Measurements from ENCODE around the gene AFDN.

The AFDN gene

DNA sequence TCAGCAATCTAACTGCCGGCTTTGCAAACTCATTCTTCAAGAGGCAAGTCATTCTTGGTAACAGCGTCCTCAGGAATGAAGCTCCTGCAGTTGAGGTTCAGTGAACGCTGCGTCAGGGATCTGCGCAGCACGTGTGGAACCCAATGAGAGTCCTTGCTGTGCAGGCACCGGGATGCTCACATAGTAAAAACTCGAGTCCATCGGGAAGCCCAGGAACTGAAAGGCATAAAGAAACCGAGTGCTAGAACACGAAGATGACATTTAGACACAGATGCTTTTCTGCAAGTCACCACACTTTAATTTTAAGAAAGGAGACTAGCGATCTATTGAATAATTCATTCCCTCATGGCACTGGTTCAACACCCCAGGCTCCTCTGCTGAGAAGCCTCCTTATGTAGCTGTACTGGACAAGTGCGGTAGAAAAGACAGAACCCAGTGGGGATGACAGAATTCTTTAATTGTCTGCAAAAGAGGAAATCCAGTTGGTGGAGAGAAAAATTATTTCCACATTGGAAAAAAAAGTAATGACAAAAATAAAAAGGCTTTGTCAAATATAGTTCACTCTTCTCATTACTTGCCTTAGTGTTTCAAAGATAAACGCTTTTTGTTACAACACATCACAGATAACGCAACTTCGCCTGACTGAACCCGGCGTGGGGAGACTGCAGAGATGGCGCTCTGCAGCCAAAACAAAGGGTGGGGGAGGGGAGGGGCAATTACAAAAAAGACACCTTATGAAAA is 1.9 kb upstream of the AFDN start:
- no peaks in the 10 kb centered on the region for H4K20me1 ChIP-seq (ENCODE audit: insufficient read depth, low read length, poor library complexity, severe bottlenecking)
- H3K9ac ChIP-seq (ENCODE audit: low read depth, low read length, poor library complexity, severe bottlenecking): no peak overlapping the region
- H3K4me1 ChIP-seq (ENCODE audit: insufficient read depth, low read length, poor library complexity, severe bottlenecking): no peaks in the 10 kb centered on the region
- H3F3A ChIP-seq (ENCODE audit: low read depth): no peaks in the 10 kb centered on the region
- no peaks in the 10 kb centered on the region for H3K79me2 ChIP-seq (ENCODE audit: insufficient read depth, low read length)
- TF ChIP-seq, protein P1, sequence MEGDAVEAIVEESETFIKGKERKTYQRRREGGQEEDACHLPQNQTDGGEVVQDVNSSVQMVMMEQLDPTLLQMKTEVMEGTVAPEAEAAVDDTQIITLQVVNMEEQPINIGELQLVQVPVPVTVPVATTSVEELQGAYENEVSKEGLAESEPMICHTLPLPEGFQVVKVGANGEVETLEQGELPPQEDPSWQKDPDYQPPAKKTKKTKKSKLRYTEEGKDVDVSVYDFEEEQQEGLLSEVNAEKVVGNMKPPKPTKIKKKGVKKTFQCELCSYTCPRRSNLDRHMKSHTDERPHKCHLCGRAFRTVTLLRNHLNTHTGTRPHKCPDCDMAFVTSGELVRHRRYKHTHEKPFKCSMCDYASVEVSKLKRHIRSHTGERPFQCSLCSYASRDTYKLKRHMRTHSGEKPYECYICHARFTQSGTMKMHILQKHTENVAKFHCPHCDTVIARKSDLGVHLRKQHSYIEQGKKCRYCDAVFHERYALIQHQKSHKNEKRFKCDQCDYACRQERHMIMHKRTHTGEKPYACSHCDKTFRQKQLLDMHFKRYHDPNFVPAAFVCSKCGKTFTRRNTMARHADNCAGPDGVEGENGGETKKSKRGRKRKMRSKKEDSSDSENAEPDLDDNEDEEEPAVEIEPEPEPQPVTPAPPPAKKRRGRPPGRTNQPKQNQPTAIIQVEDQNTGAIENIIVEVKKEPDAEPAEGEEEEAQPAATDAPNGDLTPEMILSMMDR (conservative IDR thresholded peaks at IDR 0.05; ENCODE audit: low read length): no peak
- no peak for TF ChIP-seq EZH2phosphoT487 (IDR thresholded peaks at IDR 0.05; ENCODE audit: borderline replicate concordance)
- H3K9me2 ChIP-seq (replicated peaks; ENCODE audit: low read depth, low read length): no peaks in the 10 kb centered on the region
- H3K4me2 ChIP-seq (ENCODE audit: low read depth, low read length, poor library complexity, severe bottlenecking): no peak overlapping the region
- no peak overlapping the region for H2AFZ ChIP-seq (ENCODE audit: low read length)
- peaks cover 3% of the 10 kb centered on the region; the same call in 1 of the 2 replicates for H3K9me3 ChIP-seq (ENCODE audit: insufficient read depth, low read depth, low read length)
- H3K4me3 ChIP-seq (ENCODE audit: low read length, poor library complexity, severe bottlenecking): no peak overlapping the region
- H3K36me3 ChIP-seq (ENCODE audit: insufficient read depth, low read length): no peaks in the 10 kb centered on the region
- no peaks in the 10 kb centered on the region for H3K27me3 ChIP-seq (ENCODE audit: insufficient read depth, low read length, poor library complexity, severe bottlenecking)

DNA sequence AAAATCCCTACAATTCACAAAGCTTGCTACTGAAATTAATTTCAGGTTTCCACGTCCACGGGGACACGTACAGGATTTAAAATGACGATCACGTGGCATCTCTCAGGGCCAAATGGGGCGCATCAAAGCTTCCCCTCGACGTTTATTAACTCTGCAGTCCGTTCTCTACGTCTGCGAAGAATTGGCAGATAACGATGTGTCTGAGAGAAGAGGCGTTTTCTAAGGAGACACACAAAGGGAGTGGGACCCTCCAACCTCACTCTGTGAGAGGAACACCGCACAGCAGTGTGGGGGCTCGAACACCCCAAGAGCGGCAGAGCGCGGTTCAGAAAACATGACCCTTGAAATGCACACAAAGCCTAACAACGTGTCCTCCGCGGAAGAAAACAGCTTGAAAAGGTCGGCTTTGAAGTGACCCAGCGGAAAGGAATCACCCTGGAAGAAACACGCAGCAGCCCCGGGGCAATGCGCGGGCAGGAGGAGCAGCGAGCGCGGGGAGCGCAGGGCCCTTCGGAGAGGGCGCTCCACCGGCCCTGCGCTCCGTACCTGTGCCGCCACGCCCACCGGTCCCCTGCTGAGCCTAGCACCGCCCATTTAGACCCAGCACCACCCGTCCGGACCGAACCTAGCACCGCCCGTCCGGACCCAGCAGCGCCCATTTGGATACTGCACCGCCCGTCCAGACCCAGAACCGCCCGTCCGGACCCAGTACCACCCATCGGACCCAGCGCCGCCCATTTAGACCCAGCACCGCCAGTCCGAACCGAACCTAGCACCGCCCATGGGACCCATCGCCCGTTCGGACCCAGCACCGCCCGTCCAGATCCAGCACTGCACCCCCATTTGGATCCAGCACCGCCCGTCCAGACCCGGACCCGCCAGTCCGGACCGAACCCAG is 1.1 kb upstream of the AFDN start:
- Histone ChIP-seq H3K9me3 (ENCODE audit: insufficient read depth, low read depth, low read length) (no peaks in the 10 kb centered on the region), H3K79me2 (ENCODE audit: insufficient read depth, low read length) (no peaks in the 10 kb centered on the region), H3F3A (ENCODE audit: low read depth) (no peaks in the 10 kb centered on the region), H3K9me2 (replicated peaks; ENCODE audit: low read depth, low read length) (no peaks in the 10 kb centered on the region), H3K4me1 (ENCODE audit: insufficient read depth, low read length, poor library complexity, severe bottlenecking) (no peaks in the 10 kb centered on the region), H3K27me3 (ENCODE audit: insufficient read depth, low read length, poor library complexity, severe bottlenecking) (no peaks in the 10 kb centered on the region), H3K4me3 (ENCODE audit: low read length, poor library complexity, severe bottlenecking) (no peak overlapping the region), H3K4me2 (ENCODE audit: low read depth, low read length, poor library complexity, severe bottlenecking) (no peak overlapping the region), H3K9ac (ENCODE audit: low read depth, low read length, poor library complexity, severe bottlenecking) (no peak overlapping the region), H2AFZ (ENCODE audit: low read length) (no peak overlapping the region), H3K36me3 (ENCODE audit: insufficient read depth, low read length) (no peaks in the 10 kb centered on the region), H4K20me1 (ENCODE audit: insufficient read depth, low read length, poor library complexity, severe bottlenecking) (no peaks in the 10 kb centered on the region)
- TF ChIP-seq, protein P1 (conservative IDR thresholded peaks at IDR 0.05; ENCODE audit: low read length): no peak
- TF ChIP-seq EZH2phosphoT487 (IDR thresholded peaks at IDR 0.05; ENCODE audit: borderline replicate concordance): no peak

DNA sequence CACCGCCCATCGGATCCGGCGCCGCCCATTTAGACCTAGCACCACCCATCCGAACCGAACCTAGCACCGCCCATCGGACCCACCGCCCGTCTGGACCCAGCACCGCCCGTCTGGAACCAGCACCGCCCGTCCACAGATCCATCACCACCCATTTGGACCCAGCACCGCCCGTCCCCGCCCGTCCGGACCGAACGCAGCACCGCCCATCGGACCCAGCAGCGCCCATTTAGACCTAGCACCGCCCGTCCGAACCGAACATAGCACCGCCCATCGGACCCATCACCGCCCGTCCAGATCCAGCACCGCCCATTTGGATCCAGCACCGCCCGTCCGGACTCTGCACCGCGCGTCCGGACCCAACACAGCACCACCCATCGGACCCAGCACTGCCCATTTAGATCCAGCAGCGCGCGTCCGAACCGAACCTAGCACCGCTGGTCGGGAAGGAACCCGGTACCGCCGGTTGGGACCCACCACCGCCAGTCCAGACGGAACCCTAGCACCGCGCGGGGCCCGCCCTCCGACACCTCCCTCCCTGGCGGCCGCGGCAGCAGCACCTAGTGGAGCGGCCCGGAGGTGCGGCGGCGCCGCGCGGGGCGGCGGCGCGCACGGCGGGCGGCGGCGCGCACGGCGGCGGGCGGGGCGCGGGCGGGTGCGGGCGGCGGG is 348 bp upstream of the AFDN start:
- H3K27me3 ChIP-seq (ENCODE audit: insufficient read depth, low read length, poor library complexity, severe bottlenecking): no peaks in the 10 kb centered on the region
- no peaks in the 10 kb centered on the region for H3K9me2 ChIP-seq (replicated peaks; ENCODE audit: low read depth, low read length)
- no peaks in the 10 kb centered on the region for H4K20me1 ChIP-seq (ENCODE audit: insufficient read depth, low read length, poor library complexity, severe bottlenecking)
- H3K4me1 ChIP-seq (ENCODE audit: insufficient read depth, low read length, poor library complexity, severe bottlenecking): no peaks in the 10 kb centered on the region
- no peak overlapping the region for H3K4me2 ChIP-seq (ENCODE audit: low read depth, low read length, poor library complexity, severe bottlenecking)
- H3K9me3 ChIP-seq (ENCODE audit: insufficient read depth, low read depth, low read length): no peaks in the 10 kb centered on the region
- TF ChIP-seq EZH2phosphoT487 (IDR thresholded peaks at IDR 0.05; ENCODE audit: borderline replicate concordance): no peak
- TF ChIP-seq, protein P1 (conservative IDR thresholded peaks at IDR 0.05; ENCODE audit: low read length): no peak
- H3K79me2 ChIP-seq (ENCODE audit: insufficient read depth, low read length): no peaks in the 10 kb centered on the region
- H3K36me3 ChIP-seq (ENCODE audit: insufficient read depth, low read length): no peaks in the 10 kb centered on the region
- no peak overlapping the region for H2AFZ ChIP-seq (ENCODE audit: low read length)
- H3F3A ChIP-seq (ENCODE audit: low read depth): no peaks in the 10 kb centered on the region
- H3K9ac ChIP-seq (ENCODE audit: low read depth, low read length, poor library complexity, severe bottlenecking): no peak overlapping the region
- H3K4me3 ChIP-seq (ENCODE audit: low read length, poor library complexity, severe bottlenecking): no peak overlapping the region
